WTC11 (cell line): ENCODE measurements around the gene PIP4K2A.

Experiments used
- ELF4 ChIP-seq: sonication (generic); formaldehyde crosslinking; IDR thresholded peaks from 2 replicates; pipeline ENCODE4 v1.8.1; 2022; ENCODE audit warnings: low read depth, mild to moderate bottlenecking, moderate library complexity, missing genetic modification reagents
- ESRRA ChIP-seq: sonication (generic); formaldehyde crosslinking; IDR thresholded peaks from 2 replicates; pipeline ENCODE4 v1.8.1; 2022; ENCODE audit warnings: mild to moderate bottlenecking, missing genetic modification reagents, borderline replicate concordance
- GTF2I ChIP-seq: fragments of 250-450 bp; sonication (Bioruptor Pico); conservative IDR thresholded peaks from 2 replicates; pipeline ENCODE4 v1.4.0; 2021; ENCODE audit warnings: mild to moderate bottlenecking
- NFYB ChIP-seq: sonication (generic); formaldehyde crosslinking; conservative IDR thresholded peaks from 2 replicates; pipeline ENCODE4 v1.8.0; 2022; ENCODE audit warnings: low read depth, missing genetic modification reagents
- RORB ChIP-seq: fragments of 250-450 bp; sonication (Bioruptor Pico); IDR thresholded peaks from 2 replicates; pipeline ENCODE4 v1.9.0; 2021; ENCODE audit warnings: mild to moderate bottlenecking
- SP1 ChIP-seq: sonication (generic); formaldehyde crosslinking; conservative IDR thresholded peaks from 2 replicates; pipeline ENCODE4 v1.8.1; 2022; ENCODE audit warnings: missing genetic modification reagents
- TF ChIP-seq, protein P1 (sequence below): fragments of 200-600 bp; IDR thresholded peaks from 2 replicates; pipeline ENCODE4 v1.8.0; 2022; ENCODE audit warnings: antibody characterized with exemption
- TF ChIP-seq, protein P2 (sequence below): sonication (generic); formaldehyde crosslinking; IDR thresholded peaks from 2 replicates; pipeline ENCODE4 v1.8.1; 2023; ENCODE audit warnings: mild to moderate bottlenecking, missing genetic modification reagents, moderate library complexity

DNA sequence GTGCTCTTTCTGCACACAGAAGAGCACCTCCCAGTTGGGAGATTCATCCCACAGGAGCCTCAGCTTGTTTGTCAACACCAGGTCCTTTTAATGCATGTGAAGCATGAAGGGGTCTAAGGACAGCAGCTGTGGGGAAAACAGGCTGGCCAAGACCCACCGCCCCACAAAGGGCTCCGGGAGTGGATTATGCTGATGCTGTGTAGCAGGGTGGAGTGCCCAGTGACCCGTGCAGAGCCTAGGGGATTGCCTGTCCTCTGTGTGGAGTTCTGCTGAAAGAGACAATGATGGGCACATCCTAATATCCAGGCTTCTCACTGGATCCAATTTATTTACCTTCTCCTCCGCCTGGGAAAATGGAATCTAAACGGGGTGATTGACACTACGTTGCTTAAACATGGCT, 74.0 kb downstream of the PIP4K2A start:
- TF ChIP-seq ELF4 (CRISPR knock-in tag) (no peak), GTF2I (CRISPR knock-in tag) (no peak), RORB (CRISPR knock-in tag) (no peak), SP1 (CRISPR knock-in tag) (no peak), ESRRA (CRISPR knock-in tag) (no peak), NFYB (CRISPR knock-in tag) (no peak)
- TF ChIP-seq, protein P1, sequence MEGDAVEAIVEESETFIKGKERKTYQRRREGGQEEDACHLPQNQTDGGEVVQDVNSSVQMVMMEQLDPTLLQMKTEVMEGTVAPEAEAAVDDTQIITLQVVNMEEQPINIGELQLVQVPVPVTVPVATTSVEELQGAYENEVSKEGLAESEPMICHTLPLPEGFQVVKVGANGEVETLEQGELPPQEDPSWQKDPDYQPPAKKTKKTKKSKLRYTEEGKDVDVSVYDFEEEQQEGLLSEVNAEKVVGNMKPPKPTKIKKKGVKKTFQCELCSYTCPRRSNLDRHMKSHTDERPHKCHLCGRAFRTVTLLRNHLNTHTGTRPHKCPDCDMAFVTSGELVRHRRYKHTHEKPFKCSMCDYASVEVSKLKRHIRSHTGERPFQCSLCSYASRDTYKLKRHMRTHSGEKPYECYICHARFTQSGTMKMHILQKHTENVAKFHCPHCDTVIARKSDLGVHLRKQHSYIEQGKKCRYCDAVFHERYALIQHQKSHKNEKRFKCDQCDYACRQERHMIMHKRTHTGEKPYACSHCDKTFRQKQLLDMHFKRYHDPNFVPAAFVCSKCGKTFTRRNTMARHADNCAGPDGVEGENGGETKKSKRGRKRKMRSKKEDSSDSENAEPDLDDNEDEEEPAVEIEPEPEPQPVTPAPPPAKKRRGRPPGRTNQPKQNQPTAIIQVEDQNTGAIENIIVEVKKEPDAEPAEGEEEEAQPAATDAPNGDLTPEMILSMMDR = no peak
- TF ChIP-seq, protein P2, sequence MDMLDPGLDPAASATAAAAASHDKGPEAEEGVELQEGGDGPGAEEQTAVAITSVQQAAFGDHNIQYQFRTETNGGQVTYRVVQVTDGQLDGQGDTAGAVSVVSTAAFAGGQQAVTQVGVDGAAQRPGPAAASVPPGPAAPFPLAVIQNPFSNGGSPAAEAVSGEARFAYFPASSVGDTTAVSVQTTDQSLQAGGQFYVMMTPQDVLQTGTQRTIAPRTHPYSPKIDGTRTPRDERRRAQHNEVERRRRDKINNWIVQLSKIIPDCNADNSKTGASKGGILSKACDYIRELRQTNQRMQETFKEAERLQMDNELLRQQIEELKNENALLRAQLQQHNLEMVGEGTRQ (CRISPR knock-in tag) = no peak
